Measurements from ENCODE around the gene IMPDH1. TPM values are rescaled to one million over a fixed set of nuclear protein-coding genes. Genes with fewer than 3 reads are reported as not detected.

The IMPDH1 gene
- polyA plus RNA-seq, 2 of the 4 experiments (the other 2 are of a cell fraction), result 55.4 to 65.4 TPM

GRCh38 chr7:128343554-128344430 lies 66.0 kb downstream of the IMPDH1 start, which contains the start of gene RBM28 (continued):
- no peak for TF ChIP-seq FOSL2 (IDR thresholded peaks at IDR 0.05)
- no peak for TF ChIP-seq FOSL2 (CRISPR knock-in tag; IDR thresholded peaks at IDR 0.05)
- no peak; the same call in 1 of the 2 replicates for TF ChIP-seq BHLHE40 (IDR thresholded peaks at IDR 0.05; ENCODE audit: low read depth, low read length)
- TF ChIP-seq POLR2AphosphoS2 (conservative IDR thresholded peaks at IDR 0.05; ENCODE audit: low read length), result no peak
- TF ChIP-seq CHD2 (IDR thresholded peaks at IDR 0.05; ENCODE audit: low read length, partially characterized antibody), result no peak
- TF ChIP-seq SMC3 (IDR thresholded peaks at IDR 0.05), result no peak
- TF ChIP-seq TP53 (CRISPR knock-in tag; IDR thresholded peaks at IDR 0.05), result 0 out of 2 replicates have a peak, but pooled peaks have one; percentile 66
- TF ChIP-seq RFX5 (IDR thresholded peaks at IDR 0.05), result peak; percentile 54; the same call in 1 of the 2 replicates
- TF ChIP-seq RARB (CRISPR knock-in tag; IDR thresholded peaks at IDR 0.05), result no peak
- TF ChIP-seq PBX3 (IDR thresholded peaks at IDR 0.05), result 0 out of 2 replicates have a peak, but pooled peaks have one; percentile 12
- TF ChIP-seq KDM5A (IDR thresholded peaks at IDR 0.05), result peak; percentile 86
- no peak for TF ChIP-seq MAZ (IDR thresholded peaks at IDR 0.05; ENCODE audit: borderline replicate concordance, low read depth, low read length)
- no peak for TF ChIP-seq ATOH8 (CRISPR knock-in tag; IDR thresholded peaks at IDR 0.05; ENCODE audit: low read depth)
- TF ChIP-seq E2F6 (IDR thresholded peaks at IDR 0.05; ENCODE audit: borderline replicate concordance, low read depth), result peak; percentile 82; the same call in 1 of the 2 replicates
- TF ChIP-seq NR3C1 (IDR thresholded peaks at IDR 0.05), result no peak
- TF ChIP-seq POLR2A (IDR thresholded peaks at IDR 0.05; ENCODE audit: low read length), result peak; percentile 96
- TF ChIP-seq PHF8 (IDR thresholded peaks at IDR 0.05; ENCODE audit: borderline replicate concordance, low read depth), result peak; percentile 99
- TF ChIP-seq JUN (IDR thresholded peaks at IDR 0.05), result peak; percentile 90 to 94; a peak in 4 of 5 replicates
- TF ChIP-seq CBX8 (IDR thresholded peaks at IDR 0.05), result no peak
- TF ChIP-seq TFCP2L1 (CRISPR knock-in tag; IDR thresholded peaks at IDR 0.05), result 0 out of 2 replicates have a peak, but pooled peaks have one; percentile 57
- TF ChIP-seq SREBF2 (IDR thresholded peaks at IDR 0.05), result no peak
- TF ChIP-seq MAX (IDR thresholded peaks at IDR 0.05), result peak; percentile 98
- TF ChIP-seq ZFP36 (IDR thresholded peaks at IDR 0.05; ENCODE audit: borderline replicate concordance, partially characterized antibody), result no peak
- no peak for TF ChIP-seq EP300 (IDR thresholded peaks at IDR 0.05)
- no peak for TF ChIP-seq HDAC2 (IDR thresholded peaks at IDR 0.05)
- no peak for TF ChIP-seq CTCF (IDR thresholded peaks at IDR 0.05)
- no peak for TF ChIP-seq HOXB13 (CRISPR knock-in tag; IDR thresholded peaks at IDR 0.05; ENCODE audit: low read depth)
- no peak for TF ChIP-seq MAFK (IDR thresholded peaks at IDR 0.05; ENCODE audit: partially characterized antibody)
- TF ChIP-seq EHF (CRISPR knock-in tag; IDR thresholded peaks at IDR 0.05), result no peak
- peak; percentile 24; the same call in 1 of the 2 replicates for TF ChIP-seq REST (IDR thresholded peaks at IDR 0.05)
